K562 (cell line): Measurements from ENCODE around the gene AMPD3. TPM values are rescaled to one million over a fixed set of nuclear protein-coding genes. Genes with fewer than 3 reads are reported as not detected.
"Not testable (repeated sequence)": the region's sequence is repeated elsewhere in the genome, so short reads cannot be mapped to it uniquely, and the experiment has no call there.

Experiments
- ATAC-seq: fragments of 200-7000 bp; cut with Tn5 transposase; 3 replicates; pipeline ENCODE4 v1.9.1; 2020; ENCODE audit warnings: moderate library complexity
- BruUV-seq: library from RNA; stranded (reverse); fragments of 400-500 nt; replicated peaks from 2 replicates; lab custom pipeline; 2021; lab: Mats Ljungman, UMichigan
- CTCF ChIA-PET: fragments of 300-600 bp; formaldehyde crosslinking; extraction: SDS; loops from one replicate; lab custom pipeline; 2021; ENCODE audit warnings: low intra/inter-chr PET ratio; lab: Yijun Ruan, JAX
- POLR2A ChIA-PET: fragments of 300-600, 350-650 bp; sonication (Branson Sonifier 250); formaldehyde crosslinking; extraction: SDS; loops from one replicate; lab custom pipeline; 2021; ENCODE audit warnings: antibody characterized with exemption, inconsistent platforms; lab: Yijun Ruan, JAX
- DNase-seq, 4 experiments: peaks; one replicate each; pipeline versions ENCODE4 v3.0.0 to v3.0.0-alpha.2; 2011 to 2018; ENCODE audit warnings: low spot score in 3 of 4, mixed read lengths in 3 of 4; ENCODE audit errors: extremely low read depth in 1 of 4
- FAIRE-seq: peaks from 2 replicates; lab custom pipeline; 2011; peaks lifted over from hg19 to GRCh38; lab: Jason Lieb, UNC
- H2AFZ ChIP-seq: 2 replicates; pipeline ENCODE4 v1.6.0; 2011; ENCODE audit warnings: low read depth, low read length, control low read depth, inconsistent platforms
- H3K27ac ChIP-seq: fragments of 200-600 bp; 3 replicates; pipeline ENCODE4 v1.8.0; 2011; ENCODE audit warnings: low read depth, mild to moderate bottlenecking, control low read depth, inconsistent platforms, low read length, moderate library complexity, mixed read lengths; ENCODE audit errors: extremely low read depth
- H3K27me3 ChIP-seq, 2 experiments: fragments of 300-600 bp in 1 of 2; 2 replicates in 1 of 2; 3 replicates in 1 of 2; pipeline versions ENCODE4 v1.6.0 to v1.8.0; 2011; ENCODE audit warnings: inconsistent platforms in 2 of 2, low read length in 2 of 2, mild to moderate bottlenecking in 1 of 2, mixed read lengths in 1 of 2, moderate library complexity in 1 of 2; ENCODE audit not compliant: control insufficient read depth in 2 of 2, insufficient read depth in 2 of 2
- H3K36me3 ChIP-seq: fragments of 300-600 bp; 3 replicates; pipeline ENCODE4 v1.8.0; 2011; ENCODE audit warnings: mild to moderate bottlenecking, low read length, inconsistent platforms; ENCODE audit not compliant: control insufficient read depth, insufficient read depth
- H3K4me1 ChIP-seq, 2 experiments: fragments of 200-600 bp in 1 of 2; replicated peaks in 1 of 2; 2 replicates in 1 of 2; 3 replicates in 1 of 2; pipeline versions ENCODE4 v1.5.1 to v1.8.0; 2011; ENCODE audit warnings: inconsistent platforms in 2 of 2, low read length in 2 of 2, mild to moderate bottlenecking in 1 of 2, mixed read lengths in 1 of 2, moderate library complexity in 1 of 2; ENCODE audit not compliant: control insufficient read depth in 2 of 2, insufficient read depth in 2 of 2
- H3K4me2 ChIP-seq: 2 replicates; pipeline ENCODE4 v1.6.1; 2011; ENCODE audit warnings: low read length, control low read depth, inconsistent platforms, mixed read lengths; ENCODE audit not compliant: insufficient read depth
- H3K4me3 ChIP-seq: fragments of 200-600 bp; sonication (generic), shearing (Covaris generic); 2 replicates; pipeline ENCODE4 v1.5.1; 2016; ENCODE audit warnings: control low read depth, inconsistent platforms
- H3K79me2 ChIP-seq: fragments of 200-600 bp; 3 replicates; pipeline ENCODE4 v1.8.0; 2011; ENCODE audit warnings: low read length, inconsistent platforms; ENCODE audit not compliant: control insufficient read depth, insufficient read depth
- H3K9ac ChIP-seq, 2 experiments: 2 replicates each; pipeline versions ENCODE4 v1.6.0 to v1.6.1; 2011; ENCODE audit warnings: low read depth in 2 of 2, low read length in 2 of 2, control low read depth in 1 of 2, inconsistent platforms in 1 of 2, mild to moderate bottlenecking in 1 of 2, mixed read lengths in 1 of 2; ENCODE audit not compliant: insufficient read depth in 1 of 2
- H3K9me1 ChIP-seq: one replicate; pipeline ENCODE4 v1.6.0; 2011; ENCODE audit warnings: inconsistent platforms, mild to moderate bottlenecking, low read length, moderate library complexity; ENCODE audit not compliant: control insufficient read depth, insufficient read depth
- H3K9me3 ChIP-seq: replicated peaks from 2 replicates; pipeline ENCODE4 v1.5.1; 2011; ENCODE audit warnings: low read depth, low read length, inconsistent platforms; ENCODE audit not compliant: control insufficient read depth, insufficient read depth
- H4K20me1 ChIP-seq: replicated peaks from 2 replicates; pipeline ENCODE4 v1.6.1; 2011; ENCODE audit warnings: low read length, inconsistent platforms, mixed read lengths; ENCODE audit not compliant: control insufficient read depth, insufficient read depth
- PHB2 ChIP-seq: fragments of 450-650 bp; IDR thresholded peaks from 2 replicates; pipeline ENCODE4 v1.6.1; 2017; ENCODE audit warnings: low read depth
- PHTF2 ChIP-seq: fragments of 250-450 bp; sonication (Bioruptor Pico); IDR thresholded peaks from 2 replicates; pipeline ENCODE4 v1.5.0; 2021; ENCODE audit warnings: mild to moderate bottlenecking
- PYGO2 ChIP-seq: fragments of 450-650 bp; IDR thresholded peaks from 2 replicates; pipeline ENCODE4 v1.6.1; 2016; ENCODE audit warnings: mild to moderate bottlenecking, missing genetic modification characterization, moderate library complexity, missing compliant biosample characterization
- RUNX1 ChIP-seq: sonication (generic); IDR thresholded peaks from 2 replicates; pipeline ENCODE4 v1.6.1; 2016; ENCODE audit warnings: antibody characterized with exemption, low read depth
- TGIF2 ChIP-seq: sonication (generic); formaldehyde crosslinking; IDR thresholded peaks from 2 replicates; pipeline ENCODE4 v1.8.1; 2022; ENCODE audit warnings: mild to moderate bottlenecking, missing genetic modification reagents, moderate library complexity
- ZNF586 ChIP-seq: fragments of 450-650 bp; formaldehyde crosslinking; conservative IDR thresholded peaks from 2 replicates; pipeline ENCODE4 v1.4.0; 2020; ENCODE audit warnings: mild to moderate bottlenecking, moderate library complexity
- ZNF717 ChIP-seq: fragments of 250-450 bp; sonication (Bioruptor Pico); IDR thresholded peaks from 2 replicates; pipeline ENCODE4 v1.5.0; 2021
- WGBS: fragments of 100-300 bp; shearing (Covaris generic); methylation state at CpG from one replicate; pipeline ENCODE4 v1.1.6; 2016; ENCODE audit warnings: low coverage, mixed read lengths; ENCODE audit not compliant: insufficient coverage; ENCODE audit errors: missing lambda C conversion rate; 5-methylcytosine and 5-hydroxymethylcytosine counted together
- in situ Hi-C: fragments of 300-500 bp; cut with MboI; formaldehyde crosslinking; loops from 4 replicates; pipeline ENCODE4 v1.15.0; 2018; ENCODE audit warnings: inconsistent platforms, mixed read lengths
- intact Hi-C: fragments of 100-400 bp; cut with micrococcal nuclease; formaldehyde crosslinking; loops from 2 replicates; pipeline ENCODE4 v1.14.2; 2022
- polyA plus RNA-seq, 8 experiments: library from polyadenylated mRNA; depleted of rRNA in 4 of 8; stranded (reverse) in 5 of 8; unstranded in 3 of 8; fragments of >200 nt; fragmentation: Nextera tagmentation in 2 of 8; fragmentation: Illumina TruSeq in 1 of 8; extraction: Ambion mirVana in 2 of 8; extraction: Trizol in 1 of 8; gene quantifications; 2 replicates each; pipeline versions ENCODE4 v1.2.1 to v1.2.3, GENCODE V29; 2011 to 2014; ENCODE audit warnings: inconsistent platforms in 1 of 8, missing spikeins in 1 of 8
- total RNA-seq, 7 experiments: library from RNA; depleted of rRNA in 6 of 7; stranded (reverse); fragments of >200 nt in 6 of 7; fragmentation: Illumina TruSeq in 2 of 7; extraction: Trizol in 2 of 7; gene quantifications; 2 replicates each; pipeline versions ENCODE4 v1.2.1 to v1.2.3, GENCODE V29; 2011 to 2021; ENCODE audit warnings: low replicate concordance in 1 of 7
- TF ChIP-seq, protein P1 (sequence below): fragments of 450-650 bp; IDR thresholded peaks from 2 replicates; pipeline ENCODE4 v1.6.1; 2017; ENCODE audit warnings: antibody characterized with exemption
- TF ChIP-seq, protein P2 (sequence below): sonication (generic); formaldehyde crosslinking; IDR thresholded peaks from 2 replicates; pipeline ENCODE4 v1.8.1; 2023; ENCODE audit warnings: mild to moderate bottlenecking, missing genetic modification reagents
- TF ChIP-seq, protein P3 (sequence below): fragments of 250-450 bp; sonication (Bioruptor Pico); IDR thresholded peaks from 2 replicates; pipeline ENCODE4 v1.5.1; 2021; ENCODE audit warnings: mild to moderate bottlenecking

Gene AMPD3
- total and polyA plus RNA-seq, 9 of the 15 experiments (the other 6 are each of a cell fraction or from before 2014, with no cell fraction given) = 4.4 to 23.6 (median 11.2) TPM

DNA sequence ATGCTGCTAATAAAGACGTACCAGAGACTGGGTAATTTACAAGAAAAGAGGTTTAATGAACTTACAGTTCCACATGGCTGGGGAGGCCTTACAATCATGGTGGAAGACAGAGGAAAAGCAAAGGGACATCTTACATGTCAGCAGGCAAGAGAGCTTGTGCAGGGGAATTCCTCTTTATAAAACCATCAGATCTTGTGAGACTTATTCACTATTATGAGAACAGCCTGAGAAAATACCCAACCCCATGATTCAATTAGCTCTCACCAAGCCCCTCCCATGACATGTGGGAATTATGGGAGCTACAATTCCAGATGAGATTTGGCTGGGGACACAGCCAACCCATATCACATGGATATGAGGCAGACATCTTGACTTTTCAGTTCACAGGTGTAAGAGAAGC, 18.4 kb upstream of the AMPD3 start:
- in situ Hi-C loops, H3K9ac ChIP-seq, H4K20me1 ChIP-seq, H3K27me3 ChIP-seq, H3K4me1 ChIP-seq, H3K4me2 ChIP-seq, ATAC-seq, H3K27ac ChIP-seq, H3K36me3 ChIP-seq, DNase-seq, H3K9me3 ChIP-seq, H3K4me3 ChIP-seq, H3K79me2 ChIP-seq, CTCF ChIA-PET, H3K9me1 ChIP-seq, BruUV-seq, FAIRE-seq, intact Hi-C loops: not testable (repeated sequence)
- POLR2A ChIA-PET = interaction anchor here (1.2 to 2.3 kb wide), 2 partner anchors 10 kb away, joined by 4 to 12 read pairs; no protein-coding TSS in a partner anchor
- 21% methylated on average over 1 of the region's 1 CpG for WGBS
- peak overlapping the region; percentile 38 for H2AFZ ChIP-seq

DNA sequence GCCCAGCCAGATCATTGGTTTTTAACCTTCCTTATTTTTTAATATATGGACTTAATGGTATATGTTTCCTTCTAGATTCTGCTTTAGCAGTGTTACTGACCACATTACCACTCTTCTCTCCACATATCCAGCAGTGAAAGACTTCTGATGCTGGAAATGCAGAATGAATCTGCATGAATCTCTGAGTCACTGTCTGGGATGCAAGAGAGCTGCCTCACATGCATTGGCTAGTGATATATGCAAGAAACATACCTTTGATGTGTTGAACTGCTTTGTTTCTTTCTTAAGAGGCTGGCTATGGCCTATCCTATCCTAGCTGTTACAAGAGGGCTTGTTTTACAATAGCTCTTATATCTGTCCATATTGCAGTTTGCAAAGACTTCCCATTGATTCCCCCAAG, 16.6 kb upstream of the AMPD3 start:
- intact Hi-C loops = no loop called here
- Histone ChIP-seq H3K4me2 (no peak overlapping the region), H3K4me1 (peaks cover 2 to 5% of the 10 kb centered on the region in 2 experiments; a peak in 2 of 5 replicates), H3K27ac (no peak overlapping the region), H2AFZ (no peak overlapping the region), H3K36me3 (no peaks in the 10 kb centered on the region), H3K79me2 (no peaks in the 10 kb centered on the region), H3K9ac (no peak overlapping the region), H4K20me1 (no peaks in the 10 kb centered on the region), H3K4me3 (no peak overlapping the region), H3K9me3 (no peaks in the 10 kb centered on the region), H3K27me3 (no peaks in the 10 kb centered on the region), H3K9me1 (no peaks in the 10 kb centered on the region)
- FAIRE-seq (peak; percentile 19), ATAC-seq (no peak), DNase-seq (no peak)
- ChIA-PET POLR2A (interaction anchor here (0.6 to 1.8 kb wide), 3 partner anchors 9 to 282 kb away, joined by 3 to 6 read pairs (median 4); no protein-coding TSS in a partner anchor), CTCF (no interaction called here)
- in situ Hi-C loops = no loop called here
- BruUV-seq = no TSS peak
- TF ChIP-seq, protein P1, sequence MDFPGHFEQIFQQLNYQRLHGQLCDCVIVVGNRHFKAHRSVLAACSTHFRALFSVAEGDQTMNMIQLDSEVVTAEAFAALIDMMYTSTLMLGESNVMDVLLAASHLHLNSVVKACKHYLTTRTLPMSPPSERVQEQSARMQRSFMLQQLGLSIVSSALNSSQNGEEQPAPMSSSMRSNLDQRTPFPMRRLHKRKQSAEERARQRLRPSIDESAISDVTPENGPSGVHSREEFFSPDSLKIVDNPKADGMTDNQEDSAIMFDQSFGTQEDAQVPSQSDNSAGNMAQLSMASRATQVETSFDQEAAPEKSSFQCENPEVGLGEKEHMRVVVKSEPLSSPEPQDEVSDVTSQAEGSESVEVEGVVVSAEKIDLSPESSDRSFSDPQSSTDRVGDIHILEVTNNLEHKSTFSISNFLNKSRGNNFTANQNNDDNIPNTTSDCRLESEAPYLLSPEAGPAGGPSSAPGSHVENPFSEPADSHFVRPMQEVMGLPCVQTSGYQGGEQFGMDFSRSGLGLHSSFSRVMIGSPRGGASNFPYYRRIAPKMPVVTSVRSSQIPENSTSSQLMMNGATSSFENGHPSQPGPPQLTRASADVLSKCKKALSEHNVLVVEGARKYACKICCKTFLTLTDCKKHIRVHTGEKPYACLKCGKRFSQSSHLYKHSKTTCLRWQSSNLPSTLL = no peak
- no peak for TF ChIP-seq PHTF2 (CRISPR knock-in tag)
- TF ChIP-seq ZNF717 (CRISPR knock-in tag) = no peak
- no peak for TF ChIP-seq PHB2
- TF ChIP-seq, protein P2, sequence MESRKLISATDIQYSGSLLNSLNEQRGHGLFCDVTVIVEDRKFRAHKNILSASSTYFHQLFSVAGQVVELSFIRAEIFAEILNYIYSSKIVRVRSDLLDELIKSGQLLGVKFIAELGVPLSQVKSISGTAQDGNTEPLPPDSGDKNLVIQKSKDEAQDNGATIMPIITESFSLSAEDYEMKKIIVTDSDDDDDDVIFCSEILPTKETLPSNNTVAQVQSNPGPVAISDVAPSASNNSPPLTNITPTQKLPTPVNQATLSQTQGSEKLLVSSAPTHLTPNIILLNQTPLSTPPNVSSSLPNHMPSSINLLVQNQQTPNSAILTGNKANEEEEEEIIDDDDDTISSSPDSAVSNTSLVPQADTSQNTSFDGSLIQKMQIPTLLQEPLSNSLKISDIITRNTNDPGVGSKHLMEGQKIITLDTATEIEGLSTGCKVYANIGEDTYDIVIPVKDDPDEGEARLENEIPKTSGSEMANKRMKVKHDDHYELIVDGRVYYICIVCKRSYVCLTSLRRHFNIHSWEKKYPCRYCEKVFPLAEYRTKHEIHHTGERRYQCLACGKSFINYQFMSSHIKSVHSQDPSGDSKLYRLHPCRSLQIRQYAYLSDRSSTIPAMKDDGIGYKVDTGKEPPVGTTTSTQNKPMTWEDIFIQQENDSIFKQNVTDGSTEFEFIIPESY (CRISPR knock-in tag) = no peak
- no peak for TF ChIP-seq TGIF2 (CRISPR knock-in tag)
- TF ChIP-seq, protein P3, sequence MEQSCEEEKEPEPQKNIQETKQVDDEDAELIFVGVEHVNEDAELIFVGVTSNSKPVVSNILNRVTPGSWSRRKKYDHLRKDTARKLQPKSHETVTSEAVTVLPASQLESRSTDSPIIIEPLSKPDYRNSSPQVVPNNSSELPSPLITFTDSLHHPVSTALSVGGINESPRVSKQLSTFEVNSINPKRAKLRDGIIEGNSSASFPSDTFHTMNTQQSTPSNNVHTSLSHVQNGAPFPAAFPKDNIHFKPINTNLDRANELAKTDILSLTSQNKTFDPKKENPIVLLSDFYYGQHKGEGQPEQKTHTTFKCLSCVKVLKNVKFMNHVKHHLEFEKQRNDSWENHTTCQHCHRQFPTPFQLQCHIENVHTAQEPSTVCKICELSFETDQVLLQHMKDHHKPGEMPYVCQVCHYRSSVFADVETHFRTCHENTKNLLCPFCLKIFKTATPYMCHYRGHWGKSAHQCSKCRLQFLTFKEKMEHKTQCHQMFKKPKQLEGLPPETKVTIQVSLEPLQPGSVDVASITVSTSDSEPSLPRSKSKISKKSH (CRISPR knock-in tag) = no peak
- no peak for TF ChIP-seq PYGO2
- no peak for TF ChIP-seq RUNX1
- no peak for TF ChIP-seq ZNF586
